LoVo (cell line): ENCODE data around the gene SSTR4.
"Not testable (repeated sequence)": the region's sequence is repeated elsewhere in the genome, so short reads cannot be mapped to it uniquely, and the experiment has no call there.

Source experiments
- DNase-seq: peaks from one replicate; pipeline ENCODE4 v3.0.0-alpha.2; 2016; ENCODE audit warnings: low spot score

Gene SSTR4

DNA sequence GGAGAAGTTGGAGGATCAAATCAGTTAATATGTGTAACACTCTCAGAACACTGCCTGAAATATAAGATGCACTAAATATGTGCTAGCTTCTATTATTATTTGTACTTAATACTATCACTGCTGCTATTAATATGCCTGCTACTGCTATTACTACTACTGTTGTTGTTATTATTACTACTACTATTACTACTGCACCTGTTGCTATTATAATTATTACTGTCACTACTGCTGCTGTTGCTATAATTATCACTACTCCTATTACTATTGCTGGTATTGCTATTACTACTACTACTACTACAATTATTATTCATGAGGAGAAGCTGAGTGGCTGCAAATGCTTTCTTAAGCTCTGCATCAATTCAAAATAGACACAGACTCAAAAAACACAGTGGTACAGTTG lies 16.7 kb upstream of the SSTR4 start:
- no peak for DNase-seq

DNA sequence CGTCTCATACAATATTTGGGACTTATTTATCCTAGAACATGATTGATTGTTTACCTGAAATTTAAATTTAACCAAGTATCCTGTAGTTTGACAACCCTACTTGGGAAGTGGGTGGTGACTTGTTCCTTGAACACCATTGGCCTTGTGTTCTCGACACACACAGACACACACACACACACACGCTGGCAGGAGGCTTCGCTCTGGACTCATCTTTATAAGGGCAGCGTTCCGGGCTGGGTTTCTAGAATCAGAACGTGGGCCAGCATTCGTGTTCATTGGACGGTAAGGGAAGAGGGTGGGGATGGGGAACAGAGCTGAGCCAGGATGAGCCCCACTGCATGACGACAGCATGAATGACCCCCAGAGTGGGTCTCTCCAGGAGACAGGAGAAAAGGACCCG lies 16.2 kb upstream of the SSTR4 start:
- no peak for DNase-seq

DNA sequence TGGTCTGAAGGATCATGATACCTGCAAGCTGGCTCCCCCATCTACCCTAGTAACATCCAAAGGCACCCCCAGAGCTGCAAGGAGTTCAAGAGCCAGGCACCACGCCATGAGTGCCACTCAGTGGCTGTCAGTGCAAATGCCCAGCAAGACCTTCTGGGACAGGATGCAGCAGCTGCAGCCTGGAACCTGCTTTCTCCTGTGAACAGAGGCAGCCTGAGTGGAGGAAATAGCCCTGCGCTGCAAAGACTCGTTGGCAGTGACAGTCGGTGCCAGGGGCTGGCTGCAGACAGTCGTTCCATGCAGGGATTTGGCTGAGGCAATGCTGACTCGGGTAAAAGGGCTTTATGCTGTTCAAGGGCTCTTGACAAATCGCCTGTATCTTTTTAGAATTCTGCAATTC lies 15.7 kb upstream of the SSTR4 start:
- no peak for DNase-seq

DNA sequence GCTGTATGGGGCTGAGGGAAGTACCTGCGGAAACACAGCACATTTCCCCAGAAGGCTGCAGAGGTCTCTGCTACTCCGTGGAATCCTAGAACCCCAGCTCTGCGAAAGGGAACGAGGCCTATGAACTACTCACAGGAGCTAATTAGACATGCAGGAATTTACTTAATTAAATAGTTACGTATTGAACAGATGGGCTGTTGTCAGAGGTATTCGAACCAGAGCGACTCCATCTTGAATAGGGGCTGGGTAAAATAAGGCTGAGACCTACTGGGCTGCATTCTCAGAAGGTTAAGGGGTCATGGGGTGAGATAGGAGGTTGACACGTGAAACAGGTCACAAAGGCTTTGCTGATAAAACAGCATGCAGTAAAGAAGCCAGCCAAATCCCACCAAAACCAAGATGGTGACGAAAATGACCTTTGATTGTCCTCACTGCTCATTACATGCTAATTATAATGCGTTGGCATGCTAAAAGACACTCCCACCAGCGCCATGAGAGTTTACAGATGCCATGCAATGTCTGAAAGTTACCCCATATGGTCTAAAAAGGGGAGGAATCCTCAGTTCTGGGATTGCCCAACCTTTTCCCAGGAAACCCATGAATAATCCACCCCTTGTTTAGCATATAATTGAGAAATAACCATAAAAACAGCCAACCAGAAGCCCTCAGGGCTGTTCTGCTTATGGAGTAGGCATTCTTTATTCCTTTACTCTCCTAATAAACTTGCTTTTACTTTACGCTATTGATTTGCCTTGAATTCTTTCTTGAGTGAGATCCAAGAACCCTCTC lies 14.7 kb upstream of the SSTR4 start:
- no peak for DNase-seq

- no peak for DNase-seq
These were observed 13.6 kb upstream of the SSTR4 start for GRCh38 chr20:23021541-23021940.

GRCh38 chr20:23021951-23022350 lies 13.2 kb upstream of the SSTR4 start:
- DNase-seq: no peak

GRCh38 chr20:23022849-23023248 lies 12.3 kb upstream of the SSTR4 start:
- no peak for DNase-seq

- DNase-seq: no peak
These were observed 11.4 kb upstream of the SSTR4 start for GRCh38 chr20:23023621-23024177.

DNA sequence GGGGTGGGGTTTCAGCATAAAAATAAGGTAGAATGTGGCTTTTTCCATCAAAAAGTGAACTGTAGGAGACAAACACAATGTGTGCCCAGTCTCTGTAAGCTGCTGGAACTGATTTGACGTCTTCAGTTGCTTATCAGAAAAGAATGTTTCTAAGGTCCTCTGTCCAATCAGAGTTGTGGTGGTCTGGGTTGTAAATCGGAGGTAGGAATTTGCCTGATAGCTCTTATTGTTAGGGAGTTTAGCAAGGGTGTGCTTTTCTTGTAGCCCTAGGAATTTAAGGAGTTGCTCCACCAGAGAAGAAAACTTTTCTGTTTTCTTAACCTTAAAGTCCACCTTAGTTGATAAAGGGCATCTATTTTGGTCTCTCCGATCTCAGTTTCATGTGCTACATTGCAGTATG lies 10.4 kb upstream of the SSTR4 start:
- DNase-seq: no peak

DNA sequence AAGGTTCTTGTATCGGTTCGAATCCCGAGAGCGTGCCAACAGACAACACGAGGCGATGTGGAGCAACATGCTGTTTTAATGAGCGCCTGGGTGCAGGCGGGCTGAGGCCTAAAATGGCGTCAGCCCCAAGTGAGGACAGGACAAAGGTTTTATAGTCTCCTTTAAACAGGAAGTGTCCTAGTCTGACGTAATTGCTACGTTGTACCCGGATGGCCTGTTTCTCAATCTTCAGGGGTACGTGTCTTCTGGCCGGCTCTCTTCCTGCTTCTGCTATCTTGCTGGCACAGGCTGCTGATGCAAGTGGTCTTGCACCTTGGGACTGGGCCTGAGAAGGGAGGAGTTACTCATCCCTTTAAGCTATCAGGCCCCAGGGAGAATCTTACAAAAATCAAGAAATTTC lies 9.6 kb upstream of the SSTR4 start:
- DNase-seq: not testable (repeated sequence)

DNA sequence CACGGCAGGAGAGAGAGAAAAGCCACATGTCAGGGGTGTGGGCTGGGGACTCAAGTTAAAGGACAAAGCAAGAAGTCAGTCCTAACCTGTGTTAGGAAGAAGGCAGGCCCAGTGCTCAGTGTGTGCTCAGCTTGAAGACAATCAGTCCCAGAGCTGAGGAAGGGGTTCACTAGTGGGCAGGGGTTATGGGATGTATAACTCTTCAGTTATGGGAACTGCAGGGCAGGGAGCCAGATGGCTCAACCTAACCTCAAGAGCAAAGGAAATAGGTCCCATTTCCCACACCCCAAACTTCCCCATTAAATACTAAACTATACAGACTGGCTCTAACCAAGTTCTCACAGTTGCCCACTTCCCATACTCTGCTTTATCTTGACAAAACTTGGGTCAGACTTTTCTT lies 7.4 kb upstream of the SSTR4 start:
- no peak for DNase-seq

DNA sequence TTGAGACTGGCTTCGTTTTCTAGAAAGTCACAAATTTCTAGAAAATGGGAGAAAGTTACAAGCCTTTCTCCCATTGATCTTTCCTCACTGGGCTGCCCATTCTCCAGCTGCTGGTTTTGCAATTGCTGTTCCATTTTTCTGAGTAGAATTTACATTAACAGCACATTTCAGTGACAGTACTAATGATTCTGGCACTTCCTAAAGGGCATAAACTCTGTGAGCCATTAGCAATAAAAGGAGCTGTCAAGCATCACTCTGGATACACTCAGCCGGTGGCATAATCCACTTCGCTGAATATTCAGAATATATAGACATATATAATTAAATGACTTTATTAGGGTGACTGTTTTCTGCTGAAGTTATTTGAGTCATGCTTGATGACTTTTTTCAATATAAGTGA lies 6.7 kb upstream of the SSTR4 start:
- DNase-seq: no peak

- no peak for DNase-seq
These were observed 5.8 kb upstream of the SSTR4 start for GRCh38 chr20:23029324-23029723.

DNA sequence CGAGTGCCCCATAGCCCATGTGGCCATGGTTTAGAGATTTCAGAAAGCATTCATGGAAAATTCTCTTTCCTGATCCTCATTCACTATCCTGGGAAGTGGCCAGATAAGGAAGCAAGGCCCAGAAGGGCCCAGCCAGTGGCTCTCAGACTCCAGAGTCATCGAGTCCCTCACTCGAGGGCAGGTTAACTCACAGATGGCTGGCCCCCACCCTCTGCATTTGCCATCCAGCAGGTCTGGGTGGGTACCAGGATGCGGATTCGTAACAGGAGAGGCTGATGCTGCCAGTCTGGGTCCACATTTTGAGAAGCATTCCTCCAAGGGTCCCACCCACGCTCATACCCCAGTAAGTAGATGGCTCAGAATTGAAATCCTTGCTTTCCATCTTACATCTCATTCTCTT lies 3.8 kb upstream of the SSTR4 start:
- DNase-seq: no peak

- DNase-seq: no peak
These were observed 2.9 kb upstream of the SSTR4 start for GRCh38 chr20:23032056-23032749.

DNA sequence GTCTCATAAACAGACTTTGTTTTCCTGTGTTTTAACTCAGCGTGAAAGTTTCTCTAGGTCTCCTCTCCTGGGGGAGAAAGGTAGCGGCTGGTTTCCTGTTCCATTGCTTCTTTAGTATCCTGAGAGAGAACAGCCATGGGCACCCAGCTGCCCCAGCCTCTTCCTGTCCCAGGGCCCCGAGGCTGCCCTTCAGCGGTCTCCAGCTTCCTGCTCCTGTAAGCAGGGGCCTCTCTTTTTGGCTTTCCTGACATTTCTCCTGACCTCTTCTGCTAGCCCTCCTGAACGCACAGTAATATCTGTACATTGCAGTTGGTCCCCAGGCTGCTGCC lies 2.4 kb upstream of the SSTR4 start:
- DNase-seq: no peak

DNA sequence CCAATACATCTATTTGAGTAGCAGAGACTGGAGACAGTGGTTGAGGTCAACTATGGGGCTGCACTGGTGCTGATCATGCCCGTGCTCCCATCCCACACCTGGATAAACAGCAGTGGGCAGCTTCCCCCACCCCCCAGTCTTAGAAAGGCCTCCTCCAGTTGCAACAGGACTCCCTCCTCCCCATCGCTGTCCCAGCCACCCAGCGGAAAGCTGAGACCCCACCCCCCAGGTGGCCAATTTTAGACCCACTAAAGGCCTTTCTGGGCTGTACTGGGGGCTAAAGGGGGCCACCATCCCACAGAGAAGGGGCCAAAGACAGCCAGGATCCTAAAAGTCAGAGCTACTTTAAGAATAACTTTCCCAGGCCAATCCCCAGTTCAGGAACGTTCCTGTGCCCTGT lies 1.2 kb upstream of the SSTR4 start:
- DNase-seq: no peak

- no peak for DNase-seq
These were observed 619 bp downstream of the SSTR4 start for GRCh38 chr20:23035731-23036130.

DNA sequence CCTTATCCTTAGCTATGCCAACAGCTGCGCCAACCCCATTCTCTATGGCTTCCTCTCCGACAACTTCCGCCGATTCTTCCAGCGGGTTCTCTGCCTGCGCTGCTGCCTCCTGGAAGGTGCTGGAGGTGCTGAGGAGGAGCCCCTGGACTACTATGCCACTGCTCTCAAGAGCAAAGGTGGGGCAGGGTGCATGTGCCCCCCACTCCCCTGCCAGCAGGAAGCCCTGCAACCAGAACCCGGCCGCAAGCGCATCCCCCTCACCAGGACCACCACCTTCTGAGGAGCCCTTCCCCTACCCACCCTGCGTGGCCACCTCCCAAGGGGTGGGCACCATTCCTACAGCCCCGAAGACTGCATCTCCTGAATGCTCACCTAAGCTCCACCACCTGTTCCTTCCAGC lies 1.3 kb downstream of the SSTR4 start:
- DNase-seq: no peak

DNA sequence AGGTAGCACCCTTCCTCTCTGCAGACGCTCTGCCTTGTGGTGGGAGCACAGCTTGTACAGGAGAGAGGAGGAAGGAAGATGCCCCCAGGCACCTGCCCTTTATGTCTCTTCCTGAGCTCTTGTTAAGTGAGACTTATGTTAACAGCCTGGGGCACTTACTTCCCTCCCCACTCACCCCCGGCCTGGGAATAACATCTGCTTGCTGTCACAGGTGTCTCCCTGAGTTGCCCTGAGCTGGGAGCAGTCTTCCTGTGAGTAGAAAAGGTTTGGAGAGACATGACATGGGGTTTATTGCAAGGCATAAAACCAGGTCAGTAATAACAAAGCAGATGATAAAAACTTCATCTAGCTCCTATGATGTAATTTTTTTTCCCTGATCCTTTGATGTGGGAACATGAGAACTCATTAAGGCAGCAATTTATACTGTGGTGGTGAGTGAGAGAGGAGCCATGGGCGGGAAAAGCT lies 1.9 kb downstream of the SSTR4 start:
- no peak for DNase-seq

DNA sequence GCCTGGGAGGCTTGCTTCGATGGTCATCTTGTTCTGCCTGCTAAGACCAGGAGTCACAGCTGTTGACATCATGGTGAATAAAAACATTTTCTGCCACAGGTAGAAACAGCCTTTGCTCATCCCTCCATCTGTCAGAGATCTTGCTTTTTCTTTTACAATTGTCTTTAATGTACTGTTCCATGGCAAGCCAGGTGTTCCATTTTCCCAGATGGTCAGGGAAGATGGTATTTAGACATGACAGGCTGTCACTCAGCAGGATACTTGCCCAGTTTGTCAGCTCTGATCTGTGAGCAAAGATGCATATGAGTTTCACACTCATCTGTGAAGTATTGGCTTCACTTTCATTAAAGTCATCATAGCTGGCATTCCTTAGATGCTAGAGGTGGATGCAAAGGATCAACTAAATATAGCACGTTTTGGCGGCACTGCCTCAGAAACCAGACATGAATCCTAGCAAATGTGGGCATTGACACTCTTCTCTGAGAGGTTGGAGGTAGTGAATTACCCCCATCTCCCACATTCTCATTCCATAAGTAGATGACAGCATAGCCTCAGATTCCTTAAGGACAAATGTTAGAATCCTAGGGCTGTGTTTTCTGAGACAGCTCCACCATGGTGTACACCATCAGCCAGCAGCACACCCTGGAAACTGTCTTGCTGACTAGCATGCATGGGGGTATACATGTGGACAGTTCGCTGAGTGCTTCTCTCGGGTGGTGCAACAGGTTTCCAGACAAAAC lies 4.2 kb downstream of the SSTR4 start:
- DNase-seq: no peak

DNA sequence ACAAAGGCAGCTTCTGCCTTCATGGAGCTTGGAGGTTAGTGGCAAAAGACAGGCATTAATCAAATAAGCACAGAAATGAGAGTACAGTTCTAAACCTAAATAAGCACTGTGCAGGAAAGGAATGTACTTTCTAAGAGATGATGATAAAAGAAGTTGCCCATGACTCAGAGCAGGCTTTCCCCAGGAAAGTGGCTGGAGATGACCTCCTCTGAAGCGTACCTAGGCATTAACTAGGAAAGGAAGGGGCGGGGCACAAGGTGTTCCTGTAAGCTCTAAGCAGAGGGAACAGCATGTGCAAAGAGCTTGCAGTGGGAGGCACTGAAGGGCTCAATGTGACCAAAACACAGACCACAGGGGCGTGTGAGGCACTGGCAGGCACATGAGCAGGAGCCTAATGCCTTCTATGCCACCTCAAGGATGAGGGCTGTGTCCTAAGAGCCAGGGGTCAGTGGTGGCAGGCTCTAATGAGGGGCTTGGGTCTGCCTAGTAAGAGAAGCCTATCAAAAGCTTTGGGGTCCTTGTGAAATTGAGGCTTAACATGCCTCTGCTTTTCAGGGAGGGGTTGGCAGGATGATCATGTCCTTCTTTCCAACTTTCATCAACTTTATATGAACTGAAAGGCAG lies 4.9 kb downstream of the SSTR4 start:
- DNase-seq: no peak
